Stimulated activated CD4-positive, alpha-beta T cell treated with anti-CD3 and anti-CD28 coated beads, Interleukin-15, amount 100 ng/mL, for 1 hour (primary cell): ENCODE measurements around the gene PON1.

Experiments used
- DNase-seq, 2 donors: peaks; one replicate each; pipeline ENCODE4 v3.0.0-alpha.2; 2020; ENCODE audit warnings: low read depth in 1 of 2, low spot score in 1 of 2

Gene PON1

DNA sequence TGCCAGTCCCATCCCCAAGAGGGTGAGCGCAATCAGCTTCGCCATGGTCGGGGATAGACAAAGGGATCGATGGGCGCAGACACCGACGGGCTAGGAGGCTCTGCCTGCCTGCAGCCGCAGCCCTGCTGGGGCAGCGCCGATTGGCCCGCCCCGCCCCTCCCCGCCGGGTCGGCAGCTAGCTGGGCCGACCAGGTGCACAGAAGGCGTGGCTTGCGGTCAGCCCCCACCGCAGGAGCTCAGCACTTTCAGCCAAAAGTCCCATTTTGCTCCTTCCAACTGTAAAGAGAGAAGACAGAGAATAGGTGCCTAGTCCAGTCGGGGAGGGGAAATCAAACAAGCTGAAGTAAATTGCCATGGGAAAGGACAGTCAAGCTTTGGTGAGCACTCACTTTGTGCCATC lies at the start of gene PON1:
Gene PON1, minus strand, starts transcription at position 102 of the 400 bp plus-strand sequence. Its CDS starts 57 bp downstream, at position 45.
- DNase-seq = no peak

DNA sequence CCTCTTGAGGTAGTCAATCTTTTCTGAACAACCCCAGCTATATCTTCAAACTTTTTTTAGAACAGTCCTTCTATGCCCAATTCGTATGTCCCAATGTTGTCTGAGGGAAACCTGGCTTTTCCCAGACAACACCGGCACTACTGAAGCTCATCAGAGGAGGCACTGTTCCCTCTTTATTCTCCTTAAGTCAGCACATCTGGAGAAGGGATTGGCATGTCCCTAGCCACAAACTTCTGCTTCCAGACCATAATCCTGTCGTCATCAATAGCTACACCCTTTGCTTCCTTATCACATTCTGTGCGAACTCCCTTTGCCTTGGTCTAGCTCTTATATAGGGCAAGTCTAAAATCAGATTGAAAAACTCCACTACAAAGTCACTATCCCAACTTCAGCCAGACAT lies 49.0 kb upstream of the PON1 start:
- no peak for DNase-seq

- DNase-seq = no peak
These were observed 43.9 kb upstream of the PON1 start for GRCh38 chr7:95368235-95368634.

- no peak for DNase-seq
These were observed 43.3 kb upstream of the PON1 start for GRCh38 chr7:95367606-95368005.

DNA sequence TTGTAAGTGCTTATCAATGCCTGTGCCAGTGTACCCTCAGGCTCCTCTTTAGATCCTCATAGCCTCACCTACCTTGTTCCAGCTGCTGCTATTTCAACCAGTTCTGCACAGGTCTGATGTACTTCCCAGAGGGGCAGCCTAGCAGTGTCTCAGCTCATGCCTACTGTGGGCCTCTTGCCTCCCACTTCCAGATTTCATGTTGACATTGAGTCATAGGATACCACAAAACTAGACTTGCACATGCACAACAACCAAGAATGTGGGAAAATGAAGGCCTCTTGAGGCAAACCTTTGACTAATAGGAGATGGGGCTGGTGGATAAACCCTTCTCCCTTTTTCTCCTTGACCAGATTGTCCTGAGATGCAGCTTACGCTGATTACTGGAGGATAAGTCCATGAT lies 40.8 kb upstream of the PON1 start:
- DNase-seq = no peak

GRCh38 chr7:95357623-95358022 lies 33.3 kb upstream of the PON1 start:
- no peak for DNase-seq

- no peak for DNase-seq
These were observed 18.4 kb upstream of the PON1 start for GRCh38 chr7:95342642-95343307.

- DNase-seq = no peak
These were observed 17.7 kb upstream of the PON1 start for GRCh38 chr7:95342029-95342428.

DNA sequence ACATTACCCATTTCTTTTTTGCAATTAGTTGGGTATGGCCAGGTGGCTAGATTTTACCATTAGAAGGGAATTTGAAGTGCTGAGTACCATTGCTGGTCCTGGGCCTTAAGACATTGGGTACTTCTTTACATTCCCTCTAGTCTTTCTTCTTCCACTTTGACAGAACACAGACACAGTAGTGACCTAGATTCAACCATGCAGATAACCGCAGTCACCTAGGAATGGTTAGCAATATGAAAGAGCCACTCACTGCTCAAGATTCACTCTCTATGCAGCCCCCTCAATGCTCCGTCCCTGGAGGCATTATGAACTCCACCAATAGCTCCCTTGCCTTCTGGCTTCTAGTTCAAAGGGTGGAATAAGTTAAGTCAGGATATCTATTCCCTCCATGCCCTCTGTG lies 16.2 kb upstream of the PON1 start:
- no peak for DNase-seq

- no peak for DNase-seq
These were observed 14.5 kb upstream of the PON1 start for GRCh38 chr7:95338832-95339231.

DNA sequence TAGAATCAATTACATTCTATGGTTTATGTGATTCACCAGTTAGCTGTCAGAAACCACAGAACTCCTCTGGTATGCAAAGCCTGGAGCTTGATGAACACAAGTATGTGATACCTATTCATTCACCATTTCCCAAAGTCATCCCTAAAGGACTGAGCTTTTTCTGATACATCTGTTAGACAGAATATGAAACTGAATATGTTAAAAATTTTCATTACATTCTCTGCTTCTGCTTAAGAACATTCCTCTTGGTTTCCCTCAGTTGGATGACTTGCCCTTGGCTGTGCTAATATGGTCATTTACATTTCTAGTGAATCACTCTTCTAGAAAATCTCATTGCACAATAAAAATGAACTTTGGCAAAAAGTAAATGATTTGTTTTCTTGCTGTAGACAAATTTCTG lies 10.8 kb upstream of the PON1 start:
- DNase-seq = no peak

- DNase-seq = no peak
These were observed 10.1 kb upstream of the PON1 start for GRCh38 chr7:95334447-95334846.

DNA sequence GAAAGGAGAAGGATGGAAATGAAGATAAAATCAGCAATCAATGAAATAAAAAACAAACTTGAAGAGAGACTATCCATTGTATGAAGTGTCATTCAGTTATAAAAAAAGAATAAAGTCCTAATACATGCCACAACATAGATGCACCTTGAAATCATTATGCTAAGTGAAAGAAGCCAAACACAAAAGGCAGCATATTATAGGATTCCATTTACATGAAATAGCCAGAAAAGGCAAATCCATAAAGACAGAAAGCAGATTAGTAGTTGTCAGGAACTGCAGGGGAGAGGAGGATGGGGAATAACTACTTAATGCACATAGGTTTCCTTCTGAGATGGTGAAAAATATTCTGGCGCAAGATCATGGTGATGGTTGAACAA lies 6.6 kb upstream of the PON1 start:
- no peak for DNase-seq

DNA sequence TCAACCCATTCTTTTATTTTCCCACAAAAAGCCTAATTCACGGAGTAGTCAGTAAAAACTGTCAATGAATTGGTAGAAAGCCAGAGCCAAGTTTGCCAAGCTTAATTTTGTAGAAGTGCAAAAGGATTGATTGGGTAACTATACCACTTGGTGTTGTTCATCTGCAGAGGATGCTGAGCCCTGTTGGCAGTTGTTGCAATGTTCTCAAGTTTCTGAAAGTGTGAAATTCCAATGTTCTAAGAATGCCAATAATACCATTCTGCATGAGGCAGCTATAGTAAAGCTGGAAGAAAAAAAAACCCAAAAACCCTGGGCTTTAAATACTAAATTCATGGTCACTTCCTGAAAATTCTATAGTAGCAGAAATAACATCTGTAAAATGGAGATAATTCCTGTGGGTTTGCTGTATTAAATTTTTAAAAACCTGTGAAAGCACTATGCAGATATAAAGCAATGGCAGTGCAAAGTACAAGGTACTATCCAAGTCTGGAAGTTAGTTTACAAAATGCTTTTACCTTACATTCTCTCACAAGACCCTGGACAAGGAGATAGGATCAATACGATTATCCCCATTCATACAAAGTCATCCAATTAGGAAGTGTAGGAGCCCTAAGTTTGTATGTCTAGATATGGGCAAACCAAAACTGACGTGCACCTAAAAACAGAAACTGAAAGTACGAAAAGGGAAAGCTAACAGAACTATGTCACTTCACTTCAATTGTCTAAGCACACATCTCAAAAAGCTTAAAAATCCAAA lies 6.0 kb upstream of the PON1 start:
- DNase-seq = no peak

- DNase-seq = no peak
These were observed 3.0 kb upstream of the PON1 start for GRCh38 chr7:95327356-95327755.

GRCh38 chr7:95323410-95324129 lies 762 bp downstream of the PON1 start:
- no peak for DNase-seq

- no peak for DNase-seq
These were observed 1.5 kb downstream of the PON1 start for GRCh38 chr7:95322854-95323253.

DNA sequence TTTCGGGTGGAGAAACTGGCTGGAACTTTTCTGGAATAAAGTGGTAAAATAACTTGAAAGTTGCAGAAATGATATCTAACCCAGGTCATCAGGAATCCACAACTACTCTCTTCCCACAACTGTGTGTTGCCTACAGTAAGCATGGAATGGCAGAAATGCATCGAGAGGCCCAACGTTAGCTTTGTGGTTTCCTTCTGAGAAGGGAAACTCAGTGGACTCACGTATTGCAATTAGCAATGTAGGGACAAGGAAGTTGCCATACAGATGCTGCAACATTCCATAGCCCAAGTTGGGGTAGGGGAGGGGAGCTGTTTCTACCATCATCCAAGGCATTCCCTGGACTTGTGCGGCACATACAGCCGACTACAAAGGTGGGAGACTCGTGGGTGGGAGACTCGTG lies 1.9 kb downstream of the PON1 start:
- DNase-seq = no peak

- DNase-seq = no peak
These were observed 2.6 kb downstream of the PON1 start for GRCh38 chr7:95321720-95322119.

DNA sequence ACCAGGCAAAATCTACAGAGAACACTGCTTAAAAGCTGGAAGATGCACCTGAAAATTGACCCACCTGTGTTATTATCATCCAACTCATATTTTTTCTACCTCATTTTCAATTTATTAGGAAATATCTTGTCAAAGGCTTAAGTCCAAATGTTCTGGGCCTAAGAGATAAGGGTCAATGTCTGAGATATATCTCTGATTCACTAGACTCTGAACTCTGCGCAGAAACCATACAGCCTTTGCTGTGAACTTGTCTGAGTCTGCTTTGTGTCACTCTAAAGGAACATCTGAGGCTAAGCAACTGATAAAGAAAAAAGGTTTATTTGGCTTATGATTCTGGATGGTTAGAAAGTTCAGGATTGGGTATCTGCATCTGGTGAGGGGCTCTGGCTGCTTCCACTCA lies 3.7 kb downstream of the PON1 start:
- no peak for DNase-seq

DNA sequence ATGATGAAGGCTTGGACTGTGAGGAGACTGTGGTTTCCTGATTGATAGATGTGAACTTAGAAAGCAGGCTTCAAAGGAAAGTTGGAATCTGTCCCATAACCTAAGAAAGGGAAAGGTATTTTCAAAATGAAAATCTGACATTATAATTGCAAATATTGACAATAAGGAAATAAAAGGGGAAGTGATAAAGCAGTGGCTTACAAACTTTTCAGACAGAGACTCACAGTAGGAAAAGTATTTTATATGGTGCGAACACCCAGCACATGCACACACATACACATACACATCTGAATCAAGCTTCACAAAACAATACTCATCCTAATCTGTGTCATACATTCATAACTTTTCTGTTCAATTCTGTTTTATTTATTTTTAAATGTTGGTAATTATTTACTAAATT lies 4.8 kb downstream of the PON1 start:
- DNase-seq = no peak

GRCh38 chr7:95318501-95319100 lies 5.7 kb downstream of the PON1 start:
- no peak for DNase-seq
